EL (cell line): Measurements from ENCODE around the gene PPCDC.

Experiments used
- DNase-seq: peaks from one replicate; pipeline ENCODE4 v3.0.0-alpha.2; 2016

The PPCDC gene

GRCh38 chr15:75045332-75046015 is 22.1 kb downstream of the PPCDC start:
- DNase-seq = no peak

DNA sequence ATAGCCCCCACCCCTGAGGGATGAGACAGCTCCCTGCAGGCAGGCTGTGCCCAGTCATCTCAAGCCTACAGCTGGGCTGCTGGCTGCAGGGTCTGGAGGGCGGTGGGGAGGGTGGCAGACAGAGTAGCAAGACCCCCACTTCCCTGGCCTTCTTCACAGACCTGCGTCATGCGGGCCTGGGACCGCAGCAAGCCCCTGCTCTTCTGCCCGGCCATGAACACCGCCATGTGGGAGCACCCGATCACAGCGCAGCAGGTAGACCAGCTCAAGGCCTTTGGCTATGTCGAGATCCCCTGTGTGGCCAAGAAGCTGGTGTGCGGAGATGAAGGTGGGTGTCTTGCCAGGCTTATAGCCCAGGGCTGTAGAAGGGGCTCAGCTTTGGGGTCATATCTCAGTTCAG is 25.0 kb downstream of the PPCDC start:
- DNase-seq = no peak

GRCh38 chr15:75049392-75049791 is 26.0 kb downstream of the PPCDC start:
- no peak for DNase-seq

DNA sequence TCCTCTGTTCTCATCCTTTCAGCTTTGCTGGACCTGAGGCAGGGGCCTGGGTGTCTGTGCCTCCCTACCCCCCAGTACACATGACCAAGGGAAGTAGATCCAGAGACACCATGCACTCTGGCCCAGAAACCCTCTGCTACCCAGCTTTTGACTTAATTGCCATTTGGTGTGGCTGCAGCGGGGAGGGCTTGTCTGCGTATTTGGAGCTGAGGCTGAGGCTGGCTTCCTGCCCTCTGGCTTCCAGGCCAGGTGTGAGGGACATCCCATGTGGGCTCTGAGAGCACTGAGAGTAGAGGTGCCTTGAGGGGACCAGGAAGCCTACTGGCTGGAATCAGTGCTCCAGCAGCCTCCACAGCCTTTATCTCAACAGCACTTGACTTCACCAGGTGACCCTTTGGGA is 26.9 kb downstream of the PPCDC start:
- no peak for DNase-seq

DNA sequence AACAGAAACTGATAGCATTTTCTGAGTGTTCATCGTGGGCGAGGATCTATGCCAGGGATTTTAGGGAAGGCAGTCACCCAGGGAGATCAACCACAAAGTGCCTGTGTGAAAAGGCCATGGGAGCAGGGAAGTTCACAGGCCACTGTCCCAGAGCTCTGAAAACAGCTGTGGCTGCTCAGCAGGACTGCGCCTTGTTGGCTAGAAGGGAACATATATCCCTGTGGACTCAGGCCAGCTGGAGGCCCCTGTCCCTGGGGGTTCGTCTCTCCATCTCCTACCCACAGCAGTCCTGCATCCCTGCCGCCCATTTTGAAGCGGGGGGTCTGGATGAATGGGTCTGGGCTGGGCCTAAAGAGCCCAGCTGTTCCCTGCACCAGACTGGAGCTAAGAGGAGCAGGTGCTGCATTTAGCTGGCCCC is 27.8 kb downstream of the PPCDC start:
- DNase-seq = no peak

DNA sequence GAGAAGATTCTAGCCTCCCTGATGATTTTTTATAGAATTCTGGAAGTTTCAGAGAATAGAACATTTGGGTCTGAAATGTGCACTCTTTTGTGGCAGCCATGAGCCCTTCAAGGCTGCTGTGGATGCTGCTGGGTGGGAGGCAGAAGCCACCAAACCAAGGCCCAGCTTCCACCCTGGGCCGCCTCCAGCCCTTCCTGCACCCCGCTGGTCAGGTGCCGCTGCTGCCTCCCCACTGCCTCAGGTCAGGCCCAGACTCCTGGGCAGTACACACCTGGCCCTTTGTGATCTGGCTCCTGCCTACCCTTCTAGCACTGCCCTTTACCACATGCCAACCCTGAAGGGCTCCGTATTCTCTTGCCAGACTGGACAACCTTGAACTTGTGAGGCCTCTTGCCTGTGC is 28.3 kb downstream of the PPCDC start:
- no peak for DNase-seq

DNA sequence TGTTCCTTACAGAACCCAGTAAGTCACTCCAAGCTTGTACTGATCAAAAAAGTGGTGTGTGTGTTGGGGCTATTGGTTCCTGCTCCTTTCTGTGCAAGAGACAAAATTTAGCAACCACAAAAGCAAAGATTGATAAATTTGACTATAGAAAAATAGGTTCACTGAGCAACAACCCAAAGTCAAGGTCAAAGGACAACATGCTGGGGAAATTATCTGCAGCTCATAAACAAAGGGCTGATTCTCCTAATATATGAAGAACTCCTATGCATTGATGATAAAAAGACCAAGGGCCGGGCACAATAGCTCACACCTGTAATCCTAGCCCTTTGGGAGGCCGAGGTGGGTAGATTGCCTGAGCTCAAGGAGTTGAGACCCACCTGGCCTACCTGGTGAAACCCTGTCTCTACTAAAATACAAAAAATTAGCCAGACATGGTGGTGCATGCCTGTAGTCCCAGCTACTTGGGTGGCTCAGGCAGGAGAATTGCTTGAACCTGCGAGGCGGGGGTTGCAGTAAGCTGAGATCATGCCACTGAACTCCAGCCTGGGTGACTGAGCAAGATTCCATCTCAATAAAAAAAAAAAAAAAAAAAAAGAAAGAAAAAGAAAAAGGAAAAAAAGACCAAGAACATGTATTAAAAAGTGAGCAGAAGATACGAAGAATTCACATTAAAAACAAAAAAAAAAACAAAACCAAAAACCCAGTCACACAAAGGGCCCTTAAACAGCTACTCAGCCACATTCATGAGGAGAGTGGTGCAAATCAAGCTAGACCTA is 29.8 kb downstream of the PPCDC start:
- no peak for DNase-seq

- no peak for DNase-seq
Observed at GRCh38 chr15:75053748-75054125, 30.3 kb downstream of the PPCDC start.

- DNase-seq = no peak
Observed at GRCh38 chr15:75054172-75054897, 30.9 kb downstream of the PPCDC start.

- no peak for DNase-seq
Observed at GRCh38 chr15:75056036-75056435, 32.6 kb downstream of the PPCDC start.

- DNase-seq = peak; percentile 51
Observed at GRCh38 chr15:75058127-75058905, 34.9 kb downstream of the PPCDC start.

GRCh38 chr15:75059607-75060006 is 36.2 kb downstream of the PPCDC start:
- DNase-seq = no peak

DNA sequence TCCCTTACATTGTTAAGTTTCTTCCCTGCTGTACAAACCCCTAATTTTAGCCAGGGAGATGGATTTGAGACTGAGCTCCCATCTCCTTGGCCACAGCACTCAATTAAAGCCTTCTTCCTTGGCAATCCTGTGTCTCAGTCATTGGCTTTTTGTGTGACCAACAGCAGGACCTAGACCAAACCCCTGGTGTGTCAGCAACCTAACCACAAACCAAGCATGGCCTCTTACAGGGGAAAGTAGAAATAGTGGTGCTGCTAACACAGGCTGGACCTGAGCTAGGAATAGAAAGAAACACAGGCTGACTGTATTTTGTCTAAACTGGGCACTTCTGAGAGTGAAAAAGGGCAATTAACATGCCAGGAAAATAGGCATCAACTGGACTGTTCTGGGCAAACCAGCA is 37.9 kb downstream of the PPCDC start:
- DNase-seq = peak; percentile 31

- no peak for DNase-seq
Observed at GRCh38 chr15:75062706-75063105, 39.3 kb downstream of the PPCDC start.

DNA sequence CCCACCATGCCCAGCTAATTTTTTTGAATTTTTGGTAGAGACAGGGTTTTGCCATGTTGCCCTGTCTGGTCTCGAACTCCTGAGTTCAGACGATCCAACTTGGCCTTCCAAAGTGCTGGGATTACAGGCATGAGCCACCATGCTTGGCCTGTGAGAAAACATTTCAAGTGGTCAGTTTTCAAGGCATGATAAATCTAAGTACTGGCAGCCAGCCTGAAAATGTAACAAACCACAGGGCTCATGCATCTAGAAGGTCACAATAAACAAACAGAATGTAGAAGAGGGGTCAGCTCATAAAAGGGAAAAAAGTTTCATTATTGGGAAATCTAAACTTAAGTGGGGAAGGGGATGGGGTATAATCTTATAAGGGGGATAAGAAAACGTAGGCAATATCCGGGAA is 39.9 kb downstream of the PPCDC start:
- peak; percentile 64 for DNase-seq

GRCh38 chr15:75063889-75064288 is 40.5 kb downstream of the PPCDC start:
- DNase-seq = no peak

DNA sequence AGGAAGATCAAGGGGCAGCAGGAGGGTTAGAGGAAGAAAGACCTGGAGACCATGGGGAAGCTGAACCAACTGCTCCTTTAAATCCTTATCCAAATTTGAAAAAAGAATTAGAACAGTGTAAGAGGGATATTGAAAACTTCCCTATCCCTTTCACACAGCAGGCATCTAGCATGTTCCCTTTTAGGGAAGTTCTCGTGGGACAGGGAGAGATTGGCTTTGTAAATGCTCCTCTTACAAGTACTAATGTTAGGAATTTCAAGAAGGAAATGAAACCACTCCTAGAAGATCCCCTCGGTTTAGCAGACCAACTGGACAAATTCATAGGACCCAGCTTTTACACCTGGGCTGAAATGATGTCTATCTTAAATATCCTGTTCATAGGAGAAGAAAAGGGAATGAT is 41.5 kb downstream of the PPCDC start:
- no peak for DNase-seq

DNA sequence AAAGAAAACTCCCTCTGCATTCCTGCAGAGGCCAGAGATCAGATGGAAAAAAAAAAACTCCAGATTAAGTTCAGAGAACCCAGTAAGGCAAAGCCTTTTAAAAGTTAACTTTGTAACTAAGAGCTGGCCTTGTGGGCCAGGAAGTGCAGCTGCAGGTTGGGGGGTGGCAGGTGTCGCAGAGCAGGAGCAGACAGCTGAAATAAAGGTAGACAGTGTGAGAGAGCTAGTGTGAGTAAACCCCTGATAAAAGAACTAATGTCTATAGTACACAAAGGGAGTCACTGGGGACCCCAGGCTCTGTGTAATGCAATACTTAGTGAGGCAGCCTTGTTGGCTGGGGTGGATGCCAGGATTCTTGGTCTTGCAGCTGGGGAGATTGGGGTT is 42.1 kb downstream of the PPCDC start:
- DNase-seq = peak; percentile 18

- peak; percentile 53 for DNase-seq
Observed at GRCh38 chr15:75065851-75066509, 42.6 kb downstream of the PPCDC start.

DNA sequence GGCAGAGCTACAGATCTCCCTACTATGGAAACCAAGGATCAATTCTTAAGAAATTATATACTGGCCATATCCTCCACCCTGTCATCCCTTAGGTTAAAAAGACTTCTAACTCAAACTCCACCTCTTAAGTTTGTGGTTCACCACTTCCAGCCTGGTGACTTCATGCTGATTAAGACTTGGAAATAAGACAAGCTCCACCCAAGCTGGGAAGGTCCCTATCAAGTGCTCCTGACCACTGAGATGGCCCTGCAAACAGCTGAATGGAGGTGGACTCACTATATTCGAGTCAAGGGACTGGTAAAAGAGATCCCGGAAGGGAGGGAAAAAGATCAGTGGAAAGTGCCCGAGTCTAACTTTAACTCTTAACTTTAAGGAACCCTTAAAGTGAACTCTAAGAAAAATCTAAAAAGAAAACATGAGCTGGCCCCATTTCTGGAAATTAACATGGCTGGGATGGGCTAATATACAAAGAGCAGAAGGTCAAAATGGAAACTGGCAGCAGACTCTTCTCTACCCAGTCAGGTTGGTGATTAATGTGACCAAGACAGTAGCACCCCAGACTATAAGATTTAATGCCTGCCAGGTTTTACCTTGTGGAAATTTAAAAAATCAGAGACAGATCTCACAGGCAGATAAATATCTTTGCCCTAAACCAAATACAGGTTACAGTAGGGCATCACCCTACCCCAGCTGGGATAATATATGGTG is 43.9 kb downstream of the PPCDC start:
- DNase-seq = peak; percentile 79

GRCh38 chr15:75068748-75069147 is 45.4 kb downstream of the PPCDC start:
- no peak for DNase-seq
